ENCODE data around the gene FGF14. TPM values are rescaled to one million over a fixed set of nuclear protein-coding genes. Genes with fewer than 3 reads are reported as not detected.
A peak's percentile ranks its signal among the peaks of the same experiment; 100 is the strongest.

The FGF14 gene
- polyA plus RNA-seq, 1 of the 3 experiments (the other 2 are of a cell fraction): 0.20 TPM

DNA sequence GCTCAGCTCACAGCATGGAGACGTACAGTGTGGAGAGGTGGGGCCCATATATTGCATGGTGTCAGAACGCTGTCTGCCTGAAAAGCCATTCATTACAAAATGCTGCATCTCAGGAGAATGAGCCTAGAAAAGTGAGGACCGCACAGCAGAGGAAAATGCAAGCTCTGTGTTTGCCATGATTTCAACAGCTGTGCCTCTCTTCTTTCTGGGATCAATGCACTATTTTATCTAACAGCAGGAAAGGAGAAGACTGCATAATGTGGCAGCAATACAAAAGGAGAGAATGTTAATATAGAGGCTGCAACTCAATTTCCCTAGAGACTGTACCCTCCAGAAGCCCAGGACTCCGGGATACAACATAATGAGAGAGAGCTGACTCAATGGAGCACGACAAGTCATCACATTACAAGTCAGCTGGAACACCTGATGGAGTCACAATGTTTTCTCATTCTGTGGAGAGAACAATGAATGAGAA is 368.0 kb downstream of the FGF14 start (continued):
- TF ChIP-seq, protein P1, sequence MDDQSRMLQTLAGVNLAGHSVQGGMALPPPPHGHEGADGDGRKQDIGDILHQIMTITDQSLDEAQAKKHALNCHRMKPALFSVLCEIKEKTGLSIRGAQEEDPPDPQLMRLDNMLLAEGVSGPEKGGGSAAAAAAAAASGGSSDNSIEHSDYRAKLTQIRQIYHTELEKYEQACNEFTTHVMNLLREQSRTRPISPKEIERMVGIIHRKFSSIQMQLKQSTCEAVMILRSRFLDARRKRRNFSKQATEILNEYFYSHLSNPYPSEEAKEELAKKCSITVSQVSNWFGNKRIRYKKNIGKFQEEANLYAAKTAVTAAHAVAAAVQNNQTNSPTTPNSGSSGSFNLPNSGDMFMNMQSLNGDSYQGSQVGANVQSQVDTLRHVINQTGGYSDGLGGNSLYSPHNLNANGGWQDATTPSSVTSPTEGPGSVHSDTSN (IDR thresholded peaks at IDR 0.05): no peak
- TF ChIP-seq CHD2 (IDR thresholded peaks at IDR 0.05; ENCODE audit: low read length, partially characterized antibody): no peak

DNA sequence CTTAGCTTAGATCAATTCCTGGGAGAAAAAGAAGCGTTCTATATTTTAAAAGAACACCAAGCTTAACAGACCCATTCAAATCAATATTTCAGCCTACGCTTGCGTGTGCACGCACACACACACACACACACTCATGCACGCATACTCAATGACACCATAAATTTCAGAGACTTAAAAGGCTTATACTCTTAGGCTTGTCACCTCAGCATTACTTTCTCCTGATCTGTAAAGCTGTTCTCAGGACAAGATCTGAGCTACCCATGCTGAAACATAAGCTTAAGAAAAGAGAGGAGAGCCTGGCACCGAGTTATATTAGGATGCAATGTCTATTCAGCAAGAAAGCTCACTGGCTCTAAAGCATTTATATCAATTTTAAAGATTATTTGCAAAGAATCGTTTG is 368.5 kb downstream of the FGF14 start:
- Histone ChIP-seq H3K27me3 (ENCODE audit: insufficient read depth) (no peaks in the 10 kb centered on the region), H3F3A (replicated peaks; ENCODE audit: insufficient read depth) (no peaks in the 10 kb centered on the region), H4K20me1 (ENCODE audit: insufficient read depth) (no peaks in the 10 kb centered on the region), H2AFZ (ENCODE audit: low read depth) (no peak overlapping the region), H3K36me3 (replicated peaks in 1 of 2; ENCODE audit: control insufficient read depth in 1 of 2, insufficient read depth in 2 of 2, low read length in 1 of 2) (no peaks in the 10 kb centered on the region), H3K9me2 (no peaks in the 10 kb centered on the region), H3K79me2 (ENCODE audit: insufficient read depth) (no peaks in the 10 kb centered on the region), H3K9ac (no peak overlapping the region), H3K4me1 (ENCODE audit: control insufficient read depth in 1 of 2, insufficient read depth in 2 of 2, low read depth in 1 of 2, low read length in 1 of 2) (peaks cover 0 to 5% of the 10 kb centered on the region in 2 experiments; a peak in 2 of 4 replicates), H3K27ac (ENCODE audit: low read depth in 2 of 2, low read length in 1 of 2) (no peak overlapping the region), H3K4me3 (ENCODE audit: low read depth in 2 of 2, low read length in 1 of 2) (no peak overlapping the region), H3K9me3 (no peaks in the 10 kb centered on the region), H3K4me2 (no peak overlapping the region)
- no peak for DNase-seq
- WGBS (ENCODE audit: low lambda C conversion rate): 67% methylated on average over 7 of the region's 7 CpGs
- CTCF ChIA-PET: interaction anchor here (0.6 to 1.2 kb wide), 4 partner anchors 33 to 697 kb away, joined by 3 to 4 read pairs (median 3); no protein-coding TSS in a partner anchor
- TF ChIP-seq MXI1 (IDR thresholded peaks at IDR 0.05; ENCODE audit: low read depth, low read length) (no peak), GATA2 (CRISPR knock-in tag; IDR thresholded peaks at IDR 0.05) (no peak), FOXJ3 (CRISPR knock-in tag; IDR thresholded peaks at IDR 0.05) (no peak), EZH2phosphoT487 (IDR thresholded peaks at IDR 0.05; ENCODE audit: borderline replicate concordance, low read depth) (no peak), YY1 (IDR thresholded peaks at IDR 0.05; ENCODE audit: low read depth) (no peak)
- TF ChIP-seq, protein P2, sequence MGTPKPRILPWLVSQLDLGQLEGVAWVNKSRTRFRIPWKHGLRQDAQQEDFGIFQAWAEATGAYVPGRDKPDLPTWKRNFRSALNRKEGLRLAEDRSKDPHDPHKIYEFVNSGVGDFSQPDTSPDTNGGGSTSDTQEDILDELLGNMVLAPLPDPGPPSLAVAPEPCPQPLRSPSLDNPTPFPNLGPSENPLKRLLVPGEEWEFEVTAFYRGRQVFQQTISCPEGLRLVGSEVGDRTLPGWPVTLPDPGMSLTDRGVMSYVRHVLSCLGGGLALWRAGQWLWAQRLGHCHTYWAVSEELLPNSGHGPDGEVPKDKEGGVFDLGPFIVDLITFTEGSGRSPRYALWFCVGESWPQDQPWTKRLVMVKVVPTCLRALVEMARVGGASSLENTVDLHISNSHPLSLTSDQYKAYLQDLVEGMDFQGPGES (IDR thresholded peaks at IDR 0.05; ENCODE audit: low read depth, low read length): no peak
- POLR2A ChIA-PET: no interaction called here

DNA sequence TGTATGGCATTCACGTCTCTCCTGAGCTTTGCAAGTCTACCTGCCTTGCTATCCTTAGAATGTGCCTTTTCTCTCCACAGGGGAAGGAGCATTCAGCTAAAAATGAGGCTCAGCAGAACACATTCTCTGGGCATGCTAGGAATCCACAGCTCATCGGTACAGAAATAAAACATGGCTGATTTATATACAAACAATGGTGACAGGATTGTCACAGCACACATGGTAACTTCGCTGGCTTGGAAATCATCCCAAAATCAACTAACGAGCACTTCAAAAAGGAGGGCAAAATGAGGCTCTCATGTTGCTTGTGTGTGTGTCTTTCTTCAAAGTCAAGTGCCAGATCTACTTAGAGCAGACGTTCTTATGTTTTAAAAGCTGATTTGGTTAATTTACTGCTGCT is 373.0 kb downstream of the FGF14 start:
- no peak for DNase-seq
- Histone ChIP-seq H4K20me1 (ENCODE audit: insufficient read depth) (no peaks in the 10 kb centered on the region), H3K9me2 (no peaks in the 10 kb centered on the region), H2AFZ (ENCODE audit: low read depth) (no peak overlapping the region), H3K9me3 (no peaks in the 10 kb centered on the region), H3K36me3 (replicated peaks in 1 of 2; ENCODE audit: control insufficient read depth in 1 of 2, insufficient read depth in 2 of 2, low read length in 1 of 2) (no peaks in the 10 kb centered on the region), H3K27me3 (ENCODE audit: insufficient read depth) (no peaks in the 10 kb centered on the region), H3K4me3 (ENCODE audit: low read depth in 2 of 2, low read length in 1 of 2) (no peak overlapping the region), H3K79me2 (ENCODE audit: insufficient read depth) (no peaks in the 10 kb centered on the region), H3K4me2 (no peak overlapping the region), H3K4me1 (ENCODE audit: control insufficient read depth in 1 of 2, insufficient read depth in 2 of 2, low read depth in 1 of 2, low read length in 1 of 2) (peaks cover 0 to 5% of the 10 kb centered on the region in 2 experiments; a peak in 2 of 4 replicates), H3K9ac (no peak overlapping the region), H3K27ac (ENCODE audit: low read depth in 2 of 2, low read length in 1 of 2) (peak overlapping the region in 1 of 2 experiments; percentile 76; a peak in 2 of 4 replicates), H3F3A (replicated peaks; ENCODE audit: insufficient read depth) (no peaks in the 10 kb centered on the region)
- 30% methylated on average over 5 of the region's 5 CpGs for WGBS (ENCODE audit: low lambda C conversion rate)
- CTCF ChIA-PET: interaction anchor here (0.8 kb wide), 1 partner anchor 527 kb away, joined by 3 read pairs; no protein-coding TSS in a partner anchor
- POLR2A ChIA-PET: no interaction called here
- no peak for TF ChIP-seq TCF12 (IDR thresholded peaks at IDR 0.05)
- peak; percentile 20; the same call in 1 of the 2 replicates for TF ChIP-seq GATA2 (CRISPR knock-in tag; IDR thresholded peaks at IDR 0.05)
- TF ChIP-seq POLR2AphosphoS5 (IDR thresholded peaks at IDR 0.05; ENCODE audit: low read depth, low read length): no peak
- TF ChIP-seq SIN3A (IDR thresholded peaks at IDR 0.05; ENCODE audit: borderline replicate concordance, low read depth, low read length): no peak
- TF ChIP-seq, protein P3, sequence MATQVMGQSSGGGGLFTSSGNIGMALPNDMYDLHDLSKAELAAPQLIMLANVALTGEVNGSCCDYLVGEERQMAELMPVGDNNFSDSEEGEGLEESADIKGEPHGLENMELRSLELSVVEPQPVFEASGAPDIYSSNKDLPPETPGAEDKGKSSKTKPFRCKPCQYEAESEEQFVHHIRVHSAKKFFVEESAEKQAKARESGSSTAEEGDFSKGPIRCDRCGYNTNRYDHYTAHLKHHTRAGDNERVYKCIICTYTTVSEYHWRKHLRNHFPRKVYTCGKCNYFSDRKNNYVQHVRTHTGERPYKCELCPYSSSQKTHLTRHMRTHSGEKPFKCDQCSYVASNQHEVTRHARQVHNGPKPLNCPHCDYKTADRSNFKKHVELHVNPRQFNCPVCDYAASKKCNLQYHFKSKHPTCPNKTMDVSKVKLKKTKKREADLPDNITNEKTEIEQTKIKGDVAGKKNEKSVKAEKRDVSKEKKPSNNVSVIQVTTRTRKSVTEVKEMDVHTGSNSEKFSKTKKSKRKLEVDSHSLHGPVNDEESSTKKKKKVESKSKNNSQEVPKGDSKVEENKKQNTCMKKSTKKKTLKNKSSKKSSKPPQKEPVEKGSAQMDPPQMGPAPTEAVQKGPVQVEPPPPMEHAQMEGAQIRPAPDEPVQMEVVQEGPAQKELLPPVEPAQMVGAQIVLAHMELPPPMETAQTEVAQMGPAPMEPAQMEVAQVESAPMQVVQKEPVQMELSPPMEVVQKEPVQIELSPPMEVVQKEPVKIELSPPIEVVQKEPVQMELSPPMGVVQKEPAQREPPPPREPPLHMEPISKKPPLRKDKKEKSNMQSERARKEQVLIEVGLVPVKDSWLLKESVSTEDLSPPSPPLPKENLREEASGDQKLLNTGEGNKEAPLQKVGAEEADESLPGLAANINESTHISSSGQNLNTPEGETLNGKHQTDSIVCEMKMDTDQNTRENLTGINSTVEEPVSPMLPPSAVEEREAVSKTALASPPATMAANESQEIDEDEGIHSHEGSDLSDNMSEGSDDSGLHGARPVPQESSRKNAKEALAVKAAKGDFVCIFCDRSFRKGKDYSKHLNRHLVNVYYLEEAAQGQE (IDR thresholded peaks at IDR 0.05; ENCODE audit: low read depth, low read length): no peak
- TF ChIP-seq EZH2phosphoT487 (IDR thresholded peaks at IDR 0.05; ENCODE audit: borderline replicate concordance, low read depth): no peak
- TF ChIP-seq RCOR1 (IDR thresholded peaks at IDR 0.05; ENCODE audit: low read length): no peak
- TF ChIP-seq MXI1 (IDR thresholded peaks at IDR 0.05; ENCODE audit: low read depth, low read length): 0 out of 2 replicates have a peak, but pooled peaks have one; percentile 27
- TF ChIP-seq YY1 (IDR thresholded peaks at IDR 0.05; ENCODE audit: low read depth): no peak
- TF ChIP-seq FOXJ3 (CRISPR knock-in tag; IDR thresholded peaks at IDR 0.05): no peak
- TF ChIP-seq, protein P1 (IDR thresholded peaks at IDR 0.05): no peak
- TF ChIP-seq RXRA (IDR thresholded peaks at IDR 0.05; ENCODE audit: borderline replicate concordance, low read depth): no peak

Measured in SK-N-SH (cell line).